Activated CD4-positive, alpha-beta T cell treated with anti-CD3 and anti-CD28 coated beads, Interleukin-10, Interleukin-2, amounts not matched to agents 100 ng/mL and 50 ng/mL, durations not matched to agents 16 hours and 8 hours (primary cell): ENCODE results near the gene SNX5.
A peak's percentile ranks its signal among the peaks of the same experiment; 100 is the strongest.

Experiments
- DNase-seq: peaks from one replicate; pipeline ENCODE4 v3.0.0-alpha.2; 2020

The SNX5 gene

GRCh38 chr20:17968366-17969277 lies at the start of gene SNX5, which contains the start of gene MGME1:
Gene SNX5 (minus strand): TSS chr20:17968794. CDS start chr20:17968425, 369 bp downstream.
Gene MGME1 (plus strand): TSS chr20:17969018. CDS start chr20:17969860, 842 bp downstream.
- DNase-seq, result peak; percentile 100

GRCh38 chr20:18018100-18018499 lies 49.5 kb upstream of the SNX5 start:
- no peak for DNase-seq

GRCh38 chr20:18016772-18017171 lies 48.2 kb upstream of the SNX5 start:
- no peak for DNase-seq

GRCh38 chr20:18014411-18014810 lies 45.8 kb upstream of the SNX5 start:
- DNase-seq, result no peak

- DNase-seq, result no peak
Observed at GRCh38 chr20:18012901-18013300, 44.3 kb upstream of the SNX5 start.

GRCh38 chr20:18011951-18012645 lies 43.5 kb upstream of the SNX5 start:
- DNase-seq, result no peak

GRCh38 chr20:18011482-18011881 lies 42.9 kb upstream of the SNX5 start:
- no peak for DNase-seq

GRCh38 chr20:18009116-18009515 lies 40.5 kb upstream of the SNX5 start:
- DNase-seq, result no peak

GRCh38 chr20:18007534-18008292 lies 39.1 kb upstream of the SNX5 start:
- DNase-seq, result no peak

- DNase-seq, result no peak
Observed at GRCh38 chr20:18006684-18007083, 38.1 kb upstream of the SNX5 start.

- no peak for DNase-seq
Observed at GRCh38 chr20:18005990-18006364, 37.4 kb upstream of the SNX5 start.

GRCh38 chr20:18005170-18005989 lies 36.8 kb upstream of the SNX5 start:
- DNase-seq, result no peak

- DNase-seq, result no peak
Observed at GRCh38 chr20:18004384-18005031, 35.9 kb upstream of the SNX5 start.

- DNase-seq, result no peak
Observed at GRCh38 chr20:18003897-18004296, 35.3 kb upstream of the SNX5 start.

- no peak for DNase-seq
Observed at GRCh38 chr20:18001131-18001921, 32.7 kb upstream of the SNX5 start.

GRCh38 chr20:17999566-17999965 lies 31.0 kb upstream of the SNX5 start:
- no peak for DNase-seq

- DNase-seq, result no peak
Observed at GRCh38 chr20:17998446-17998845, 29.9 kb upstream of the SNX5 start.

- peak; percentile 64 for DNase-seq
Observed at GRCh38 chr20:17995967-17996819, 27.6 kb upstream of the SNX5 start.

GRCh38 chr20:17993546-17993945 lies 25.0 kb upstream of the SNX5 start:
- no peak for DNase-seq
